ENCODE results near the gene FBLN2.

DNA sequence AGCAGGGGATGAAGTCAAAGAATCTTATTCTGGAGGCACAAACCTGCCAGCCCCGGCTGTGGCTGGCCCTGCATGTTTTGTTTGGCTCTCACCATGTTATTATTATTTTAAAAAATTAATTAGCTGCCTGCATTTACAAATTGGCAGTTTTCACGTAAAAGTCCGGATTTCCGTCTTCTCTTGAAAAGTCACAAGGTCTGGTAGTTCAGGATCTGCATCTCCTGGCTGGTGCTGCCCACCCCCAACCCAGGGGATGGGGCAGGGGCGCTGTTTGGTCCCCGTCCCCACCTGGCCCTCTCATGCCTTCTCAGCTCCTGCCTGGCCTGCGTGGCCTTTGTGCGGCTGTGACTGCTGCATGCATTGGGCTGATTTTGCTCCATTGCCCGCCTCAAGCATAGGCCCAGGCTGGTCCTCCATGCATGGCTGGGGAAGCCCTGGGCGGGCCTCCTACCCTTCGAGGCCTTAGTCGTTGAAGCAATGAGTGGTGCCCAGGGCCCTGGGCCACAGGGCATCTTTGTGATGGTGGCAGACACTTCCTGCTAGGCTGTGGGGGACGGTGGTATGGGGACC lies 2.0 kb downstream of the FBLN2 start:
- TF ChIP-seq, protein P1, sequence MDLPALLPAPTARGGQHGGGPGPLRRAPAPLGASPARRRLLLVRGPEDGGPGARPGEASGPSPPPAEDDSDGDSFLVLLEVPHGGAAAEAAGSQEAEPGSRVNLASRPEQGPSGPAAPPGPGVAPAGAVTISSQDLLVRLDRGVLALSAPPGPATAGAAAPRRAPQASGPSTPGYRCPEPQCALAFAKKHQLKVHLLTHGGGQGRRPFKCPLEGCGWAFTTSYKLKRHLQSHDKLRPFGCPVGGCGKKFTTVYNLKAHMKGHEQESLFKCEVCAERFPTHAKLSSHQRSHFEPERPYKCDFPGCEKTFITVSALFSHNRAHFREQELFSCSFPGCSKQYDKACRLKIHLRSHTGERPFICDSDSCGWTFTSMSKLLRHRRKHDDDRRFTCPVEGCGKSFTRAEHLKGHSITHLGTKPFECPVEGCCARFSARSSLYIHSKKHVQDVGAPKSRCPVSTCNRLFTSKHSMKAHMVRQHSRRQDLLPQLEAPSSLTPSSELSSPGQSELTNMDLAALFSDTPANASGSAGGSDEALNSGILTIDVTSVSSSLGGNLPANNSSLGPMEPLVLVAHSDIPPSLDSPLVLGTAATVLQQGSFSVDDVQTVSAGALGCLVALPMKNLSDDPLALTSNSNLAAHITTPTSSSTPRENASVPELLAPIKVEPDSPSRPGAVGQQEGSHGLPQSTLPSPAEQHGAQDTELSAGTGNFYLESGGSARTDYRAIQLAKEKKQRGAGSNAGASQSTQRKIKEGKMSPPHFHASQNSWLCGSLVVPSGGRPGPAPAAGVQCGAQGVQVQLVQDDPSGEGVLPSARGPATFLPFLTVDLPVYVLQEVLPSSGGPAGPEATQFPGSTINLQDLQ (CRISPR knock-in tag; IDR thresholded peaks at IDR 0.05) = no peak
- TF ChIP-seq NFYB (CRISPR knock-in tag; IDR thresholded peaks at IDR 0.05) (no peak), MED8 (CRISPR knock-in tag; IDR thresholded peaks at IDR 0.05; ENCODE audit: insufficient replicate concordance) (no peak), TCF12 (IDR thresholded peaks at IDR 0.05) (no peak), TCF12 (CRISPR knock-in tag; IDR thresholded peaks at IDR 0.05) (no peak), EP300 (IDR thresholded peaks at IDR 0.05; ENCODE audit: low read depth in 2 of 2, low read length in 2 of 2) (no peak), EP300 (CRISPR knock-in tag; IDR thresholded peaks at IDR 0.05; ENCODE audit: borderline replicate concordance) (no peak), ETV5 (CRISPR knock-in tag; IDR thresholded peaks at IDR 0.05; ENCODE audit: borderline replicate concordance) (no peak)

All from HepG2 (cell line).